Measurements from ENCODE around the gene PHACTR1. TPM values are rescaled to one million over a fixed set of nuclear protein-coding genes. Genes with fewer than 3 reads are reported as not detected.

PHACTR1 gene
- total RNA-seq, 1 donor from 2014 or later = 3.6 TPM

DNA sequence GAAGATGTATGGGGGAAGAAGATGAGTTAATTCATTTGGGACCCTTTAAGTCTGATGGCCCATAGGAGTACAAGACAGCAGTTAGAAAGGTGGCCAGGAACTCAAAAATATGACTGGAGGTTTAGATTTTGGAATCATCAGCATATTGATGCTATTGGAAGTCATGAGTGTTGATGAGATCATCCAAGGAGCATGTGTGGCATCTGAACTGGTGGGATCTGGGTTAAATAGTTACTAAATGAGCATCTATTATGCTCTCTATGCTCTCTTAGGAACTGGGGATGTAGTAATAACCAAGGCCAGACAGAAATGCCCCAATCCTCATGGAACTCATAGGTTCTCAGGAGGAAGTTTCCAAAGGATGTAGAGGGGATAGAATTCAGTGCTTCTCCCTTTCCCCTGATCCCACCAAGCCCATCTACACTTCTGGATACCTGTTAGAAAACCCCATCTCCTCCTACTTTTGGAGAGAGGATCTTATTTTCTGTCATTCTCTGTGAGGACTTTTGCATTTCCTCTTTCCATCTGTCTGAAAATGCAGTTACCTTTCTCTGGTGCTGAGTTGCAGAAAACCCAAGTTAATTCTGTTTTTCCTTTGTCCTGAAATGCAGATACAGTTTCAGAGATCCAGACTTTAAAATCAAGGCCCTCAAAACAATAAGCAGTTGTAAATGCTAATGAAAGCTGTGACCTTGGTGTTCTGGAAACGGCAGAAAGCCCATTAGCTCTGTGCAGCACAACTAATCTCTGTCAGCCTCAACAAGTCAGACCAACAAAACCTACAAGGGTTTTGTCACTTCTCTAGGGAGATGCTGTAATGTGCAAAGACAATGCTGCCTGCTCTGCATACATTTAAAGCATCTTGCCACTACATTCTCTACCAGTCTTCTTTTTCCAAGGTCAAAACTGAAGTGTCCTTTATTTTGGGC is 546.0 kb downstream of the PHACTR1 start:
- DNase-seq (ENCODE audit: low spot score) = no peak

DNA sequence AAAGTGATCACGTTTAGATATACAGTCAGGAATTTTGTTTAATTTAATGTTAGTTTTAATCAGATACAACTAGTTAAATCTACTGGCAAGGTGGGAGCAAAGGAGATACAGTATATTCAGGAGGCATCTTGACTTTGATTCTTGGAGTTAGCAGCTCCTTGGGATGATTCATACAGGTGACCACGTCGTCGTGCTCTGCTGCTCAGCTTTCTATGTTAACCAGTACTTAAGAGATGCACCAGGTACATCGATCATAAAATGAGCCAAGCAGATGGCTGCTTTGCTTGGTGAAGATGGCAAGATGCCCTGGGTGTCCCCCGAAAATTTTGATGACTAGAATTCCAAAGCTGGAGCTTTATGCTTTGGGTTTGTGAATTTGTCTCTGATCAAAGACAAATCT is 547.1 kb downstream of the PHACTR1 start:
- DNase-seq (ENCODE audit: low spot score) = no peak

DNA sequence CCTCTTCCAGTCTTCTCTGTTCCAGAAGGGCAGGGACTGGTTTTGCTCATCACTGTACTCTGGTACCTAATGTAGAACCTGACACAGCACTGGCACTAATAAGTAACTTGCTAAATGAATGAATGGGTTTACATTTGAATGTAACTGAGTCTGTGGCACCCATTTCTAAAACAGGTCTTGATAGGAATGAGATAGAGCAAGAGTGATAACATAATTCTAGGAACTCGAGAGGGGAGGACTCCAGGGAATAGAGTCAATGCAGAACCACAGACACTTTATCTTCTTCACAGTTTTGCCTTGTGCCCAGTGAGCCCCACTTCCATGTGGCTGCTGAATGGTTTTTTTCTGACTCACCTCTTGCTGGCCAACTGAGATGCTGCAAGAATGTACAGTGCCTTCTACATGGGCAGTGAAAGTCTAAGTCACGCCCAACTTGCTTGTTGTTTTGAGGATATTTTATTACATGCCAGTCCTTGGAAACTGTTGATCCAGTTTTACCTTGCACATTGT is 550.6 kb downstream of the PHACTR1 start:
- no peak for DNase-seq (ENCODE audit: low spot score)

DNA sequence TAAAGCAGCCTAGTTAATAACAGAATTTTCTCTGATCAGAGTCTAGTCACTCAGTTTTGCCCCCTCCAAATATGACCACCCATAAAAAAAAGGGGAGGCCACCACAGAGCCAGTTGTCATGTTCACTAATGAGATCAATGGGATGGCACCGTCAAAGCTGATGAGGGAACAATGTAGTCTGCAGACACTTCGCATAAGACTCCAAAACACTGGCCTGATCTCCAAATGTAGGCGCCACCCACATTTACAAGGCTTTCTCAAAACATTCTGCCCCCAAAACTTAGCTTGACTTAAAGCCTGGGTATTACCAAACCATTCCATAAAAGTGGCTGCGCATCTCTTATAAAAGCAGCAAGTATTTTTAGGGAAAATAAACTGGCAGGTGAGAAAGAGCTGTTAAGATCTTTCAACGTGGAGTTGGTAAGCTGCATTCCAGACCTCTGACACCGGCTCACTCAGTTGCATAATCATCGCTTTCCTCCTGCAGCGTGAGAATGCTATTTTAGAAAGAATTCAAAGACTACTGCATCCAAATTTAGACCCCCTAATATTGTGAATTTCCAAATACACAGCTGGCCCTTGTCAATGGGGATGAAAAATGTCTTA is 552.4 kb downstream of the PHACTR1 start:
- peak; percentile 37 for DNase-seq (ENCODE audit: low spot score)

DNA sequence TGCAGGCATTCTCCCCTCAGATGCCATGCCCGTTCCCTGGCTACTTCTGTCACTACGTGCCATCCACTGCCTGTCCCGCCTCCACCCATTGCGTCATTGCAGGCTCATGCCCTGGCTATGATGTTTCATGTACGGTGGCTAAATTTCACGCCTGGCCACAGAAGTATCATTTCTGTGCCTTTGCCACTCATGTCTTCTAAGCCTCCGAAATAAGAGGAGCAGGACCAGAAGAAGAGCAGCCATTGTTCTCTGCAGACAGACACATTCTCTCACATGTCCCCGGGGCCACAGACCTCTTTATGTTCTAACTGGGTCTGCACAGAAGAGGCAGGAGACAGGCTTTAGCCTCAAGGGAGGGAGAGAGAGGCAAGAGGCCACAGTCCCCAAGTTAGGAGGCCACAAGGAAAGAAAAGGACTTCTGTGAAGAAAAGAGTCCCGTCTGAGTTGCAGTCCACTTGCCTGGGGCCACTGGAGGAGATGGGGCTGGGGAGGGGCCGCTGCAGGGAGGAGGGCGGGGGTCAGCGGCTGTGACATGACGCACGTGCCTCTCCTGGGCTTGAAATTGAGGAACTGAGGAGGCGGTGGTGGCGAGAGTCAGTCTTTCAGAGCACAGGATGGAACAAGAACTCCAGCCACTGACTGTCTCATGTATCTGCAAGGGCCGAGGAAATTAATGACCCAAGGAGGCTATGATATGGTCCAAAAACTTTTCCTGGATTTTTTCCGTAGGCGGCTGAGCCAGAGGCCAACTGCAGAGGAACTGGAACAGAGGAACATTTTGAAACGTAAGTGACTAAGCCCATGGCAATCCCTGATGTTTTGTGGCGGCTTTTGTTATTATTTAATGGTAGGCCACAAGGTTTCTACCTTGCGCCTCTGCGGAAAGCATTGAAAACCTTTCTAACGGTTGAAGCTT is 555.8 kb downstream of the PHACTR1 start:
- DNase-seq (ENCODE audit: low spot score) = no peak

DNA sequence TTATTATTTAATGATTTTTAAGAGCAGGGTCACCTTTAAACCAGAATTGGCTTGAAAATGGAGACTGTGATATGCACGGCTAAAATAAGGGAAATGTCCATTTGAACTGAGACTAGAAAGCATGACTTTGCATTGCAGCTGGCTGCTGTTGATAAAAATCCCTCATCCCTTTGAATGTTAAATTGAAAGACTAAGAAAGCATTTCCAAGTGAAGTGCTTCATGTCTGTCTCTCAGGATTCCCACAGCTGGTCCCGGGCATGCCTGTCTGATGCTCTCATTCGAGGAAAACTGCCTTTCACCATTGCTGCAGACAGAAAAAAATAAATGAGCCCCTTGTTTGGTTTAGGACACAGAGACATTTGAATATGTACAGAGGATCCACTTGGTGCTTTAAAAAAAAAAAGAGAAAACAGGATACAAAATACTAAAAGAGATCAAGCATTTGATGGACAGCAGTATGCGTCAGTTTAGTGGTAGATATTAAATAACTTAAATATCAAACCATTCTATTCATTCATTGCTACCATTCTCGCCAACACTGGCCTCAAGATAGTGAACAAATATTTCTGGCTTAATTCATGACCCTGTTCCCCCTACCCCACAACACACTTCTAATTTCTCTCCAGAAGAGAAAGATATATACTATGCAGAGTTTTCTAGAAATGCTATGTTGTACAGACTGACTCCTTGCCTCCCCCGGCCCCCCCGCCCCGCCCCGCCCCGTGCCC is 556.8 kb downstream of the PHACTR1 start:
- no peak for DNase-seq (ENCODE audit: low spot score)

DNA sequence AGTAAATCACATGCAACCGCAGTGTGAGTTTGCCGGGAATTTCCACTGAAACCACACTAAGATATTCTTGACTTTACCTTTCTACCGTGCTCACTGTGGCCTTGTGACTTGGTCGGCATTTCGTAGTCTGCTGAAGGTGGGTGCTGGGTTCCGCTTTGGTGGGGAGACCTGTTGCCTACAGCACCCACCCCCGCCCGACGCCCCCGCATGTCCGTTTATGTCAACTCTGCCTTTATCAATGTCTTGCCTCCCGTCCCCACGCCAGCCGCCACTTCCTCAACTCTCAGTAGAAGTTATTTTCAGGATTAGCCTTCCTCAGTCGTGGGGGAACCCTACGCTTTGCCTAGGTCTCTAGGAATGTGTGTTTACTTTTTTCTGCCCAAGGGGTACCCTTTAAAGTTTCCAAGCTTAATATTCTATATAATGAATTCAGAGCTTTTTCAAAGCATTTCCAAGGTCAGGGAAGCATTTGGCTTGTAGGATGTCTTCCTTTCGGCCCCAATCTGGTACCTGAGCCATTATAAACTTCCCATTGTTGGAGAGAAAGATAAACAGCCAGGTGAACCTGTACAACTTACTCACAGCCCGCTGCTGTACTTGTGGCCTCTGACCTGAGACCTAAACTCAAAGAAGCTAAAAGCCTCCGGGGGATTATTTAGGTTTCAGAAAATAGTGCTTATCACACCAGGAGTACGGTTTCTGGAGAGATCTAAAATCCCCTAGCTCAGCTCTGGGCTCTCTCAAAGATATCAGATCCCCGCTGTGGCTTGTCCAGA is 557.6 kb downstream of the PHACTR1 start:
- peak; percentile 41 for DNase-seq (ENCODE audit: low spot score)

DNA sequence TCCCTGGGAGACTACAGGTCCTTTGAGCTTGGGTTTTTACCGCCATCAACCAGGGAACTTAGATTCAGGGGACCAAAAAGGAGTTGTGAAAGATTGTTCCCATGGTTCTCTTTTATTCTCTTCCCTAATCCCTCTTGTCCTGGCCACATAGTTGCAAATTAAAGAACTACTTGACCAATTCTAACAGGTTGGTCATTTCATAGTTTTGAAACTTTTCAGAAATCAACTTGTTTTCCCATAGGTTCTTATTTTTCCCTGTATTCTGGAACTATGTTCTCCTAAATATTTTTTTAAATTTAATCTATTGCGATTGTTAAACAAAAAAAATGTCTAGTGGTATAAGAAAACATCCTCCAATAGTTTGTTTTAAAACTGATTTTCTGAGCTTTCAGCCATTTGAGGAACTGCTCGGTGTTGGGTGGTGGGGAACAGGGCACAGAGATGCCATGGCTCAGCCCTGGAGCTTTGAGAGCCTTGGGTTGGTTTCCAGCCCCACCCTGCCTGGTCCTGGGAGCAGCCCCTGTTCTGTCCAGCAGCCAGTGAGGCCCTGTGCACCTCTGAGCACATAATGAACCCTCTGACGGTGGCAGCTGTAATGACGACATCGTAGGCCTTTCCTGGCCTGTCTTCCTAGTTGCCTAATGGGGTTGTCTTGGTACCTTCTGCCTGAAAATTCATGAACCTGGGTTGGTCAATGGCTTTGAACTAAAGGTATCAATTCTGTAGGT is 558.3 kb downstream of the PHACTR1 start:
- no peak for DNase-seq (ENCODE audit: low spot score)

DNA sequence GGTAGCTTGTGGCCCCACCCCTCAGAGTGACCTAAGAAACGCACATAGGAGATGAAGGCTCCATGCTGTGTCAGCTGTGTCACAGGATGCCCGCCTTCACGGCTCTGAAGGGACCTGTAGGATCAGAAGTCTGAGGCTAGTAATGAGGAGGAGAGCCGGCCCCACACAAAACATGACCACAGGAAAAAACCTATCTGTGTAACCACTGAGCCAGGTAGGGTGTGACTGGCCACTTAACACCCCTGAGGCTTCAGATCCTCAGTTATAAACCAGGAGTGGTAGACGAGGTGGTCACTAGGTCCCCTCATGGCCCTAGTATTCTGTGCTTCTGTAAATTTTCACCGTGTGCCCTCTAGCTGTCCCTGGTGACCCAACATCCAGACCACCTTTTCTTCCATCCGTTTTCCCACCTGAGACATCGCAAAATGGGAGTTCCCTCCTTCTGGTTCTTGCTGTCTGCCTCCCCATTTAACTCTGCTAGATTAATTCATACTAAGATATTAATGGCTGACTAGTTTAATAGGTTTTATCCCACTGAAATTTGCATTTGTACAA is 558.9 kb downstream of the PHACTR1 start:
- DNase-seq (ENCODE audit: low spot score) = no peak

DNA sequence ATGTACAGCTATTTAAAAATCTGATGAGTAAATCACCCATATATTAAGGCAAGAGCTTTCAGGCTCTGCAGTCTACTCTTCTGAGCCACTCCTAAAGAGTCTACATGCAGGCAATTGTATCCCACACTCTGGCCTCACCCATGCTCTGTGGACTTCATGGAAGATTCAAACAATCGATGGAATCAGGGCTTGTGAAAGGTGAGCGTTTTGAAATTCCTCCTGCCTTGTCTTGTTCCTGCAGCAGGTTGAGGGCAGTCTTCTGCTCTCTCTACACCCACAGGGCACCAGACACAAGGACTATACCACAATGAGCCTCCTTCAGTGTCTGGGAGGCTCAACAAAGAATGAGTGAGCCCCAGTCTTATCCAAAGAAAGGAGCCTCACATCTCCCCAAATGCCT is 560.7 kb downstream of the PHACTR1 start:
- no peak for DNase-seq (ENCODE audit: low spot score)

DNA sequence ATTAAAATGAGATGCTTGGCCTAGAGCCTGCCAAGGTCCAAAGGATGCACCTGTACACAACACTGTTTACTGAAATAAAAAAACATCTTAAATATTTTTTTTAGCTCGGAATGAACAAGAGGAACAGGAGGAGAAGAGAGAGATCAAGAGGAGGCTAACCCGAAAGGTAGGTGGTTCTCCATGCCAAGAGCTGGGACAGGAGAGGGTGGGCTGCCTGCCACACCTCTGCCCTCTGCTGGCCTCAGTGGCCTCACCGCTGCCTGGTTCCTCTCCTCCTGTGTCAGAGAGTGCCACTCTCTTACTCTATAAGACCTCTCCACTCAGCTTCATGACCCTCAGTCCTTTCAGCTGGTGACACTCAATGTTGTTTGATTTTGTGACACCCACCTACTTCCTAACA is 561.6 kb downstream of the PHACTR1 start:
- DNase-seq (ENCODE audit: low spot score) = no peak

DNA sequence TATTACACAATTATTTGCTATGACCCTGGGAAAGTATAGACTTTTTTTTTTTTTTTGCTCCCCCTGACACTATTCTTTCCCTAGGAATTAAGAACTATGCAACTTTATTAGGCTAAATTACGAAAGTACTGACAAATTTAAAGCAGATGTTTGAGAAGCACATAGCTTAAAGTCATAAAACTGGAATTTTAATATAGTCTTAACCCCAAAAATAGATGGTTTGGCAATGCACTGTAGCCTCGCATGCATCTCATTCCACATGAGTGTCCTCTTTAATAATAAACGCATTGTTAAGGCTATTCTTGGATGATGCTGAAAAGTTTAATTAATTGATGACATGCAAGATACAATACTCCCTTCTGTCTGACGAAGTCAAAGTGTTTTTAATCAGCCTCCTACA is 562.4 kb downstream of the PHACTR1 start:
- peak; percentile 15 for DNase-seq (ENCODE audit: low spot score)

DNA sequence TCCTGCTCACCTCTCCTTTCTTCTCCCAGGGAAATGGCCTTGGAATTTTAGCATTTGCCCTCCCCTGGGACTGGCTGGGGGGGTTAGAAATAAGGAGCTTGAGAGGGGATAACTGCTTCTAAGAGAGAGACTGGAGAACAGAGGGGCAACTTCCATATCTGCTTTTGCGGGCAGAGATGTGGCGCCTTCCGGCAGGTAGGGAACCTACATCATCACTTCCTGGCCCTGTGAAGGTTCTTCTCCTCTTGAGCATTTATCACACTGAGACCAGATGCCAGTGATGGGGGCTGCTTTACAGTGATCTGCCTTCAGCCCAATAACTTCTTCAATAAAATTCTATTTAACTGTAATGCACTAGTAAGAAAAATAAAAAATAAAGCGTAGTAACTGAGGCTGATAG is 563.7 kb downstream of the PHACTR1 start:
- DNase-seq (ENCODE audit: low spot score) = no peak

DNA sequence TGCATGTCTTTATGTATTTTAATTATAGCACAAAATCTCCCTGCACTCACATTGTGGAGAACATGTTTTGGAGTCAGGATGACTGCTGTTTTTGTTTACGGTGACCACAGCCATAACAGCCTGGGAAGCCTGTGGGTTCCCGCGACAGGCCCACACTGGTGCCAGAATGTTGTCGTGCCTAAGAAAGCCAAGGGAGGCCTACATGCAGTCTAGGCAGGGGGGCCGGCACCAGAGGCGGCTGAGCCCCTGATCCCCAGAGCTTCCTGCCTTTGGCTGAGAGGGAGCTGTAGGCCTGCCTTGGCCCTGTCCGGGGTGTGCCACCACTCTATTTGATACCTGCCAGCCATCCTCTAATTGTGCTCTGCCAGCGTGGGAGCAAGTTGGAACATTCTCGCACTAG is 565.1 kb downstream of the PHACTR1 start:
- no peak for DNase-seq (ENCODE audit: low spot score)

DNA sequence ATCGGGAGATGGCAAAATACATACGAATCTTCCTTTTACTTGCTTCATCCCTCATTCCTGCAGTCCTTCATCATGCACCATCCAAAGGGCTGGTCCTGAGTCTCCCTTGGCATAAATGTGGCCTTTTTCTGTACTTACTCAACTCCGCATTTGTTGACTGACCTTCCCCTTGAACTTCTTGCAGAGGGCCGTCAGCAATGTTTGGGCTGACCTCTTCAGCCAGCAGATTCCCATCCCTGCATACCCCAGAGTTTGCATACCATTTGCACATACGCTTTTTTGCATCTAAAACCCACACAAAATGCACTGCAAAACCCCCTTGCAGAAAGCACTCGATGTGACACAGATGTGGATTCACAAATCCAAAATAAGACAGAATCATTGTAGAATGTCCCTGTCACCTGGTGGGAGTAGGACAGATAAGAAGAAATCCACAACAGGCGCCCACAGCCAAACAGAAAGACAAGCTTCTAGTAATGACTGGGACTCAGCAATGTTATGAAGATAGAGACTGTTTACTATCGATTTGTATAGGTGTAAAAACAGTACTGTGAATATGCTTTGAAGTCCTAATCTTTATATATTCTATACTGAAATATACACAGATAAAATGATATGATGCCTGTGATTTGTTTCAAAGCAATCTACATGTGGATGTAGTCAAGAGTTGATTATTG is 566.0 kb downstream of the PHACTR1 start:
- DNase-seq (ENCODE audit: low spot score) = no peak

DNA sequence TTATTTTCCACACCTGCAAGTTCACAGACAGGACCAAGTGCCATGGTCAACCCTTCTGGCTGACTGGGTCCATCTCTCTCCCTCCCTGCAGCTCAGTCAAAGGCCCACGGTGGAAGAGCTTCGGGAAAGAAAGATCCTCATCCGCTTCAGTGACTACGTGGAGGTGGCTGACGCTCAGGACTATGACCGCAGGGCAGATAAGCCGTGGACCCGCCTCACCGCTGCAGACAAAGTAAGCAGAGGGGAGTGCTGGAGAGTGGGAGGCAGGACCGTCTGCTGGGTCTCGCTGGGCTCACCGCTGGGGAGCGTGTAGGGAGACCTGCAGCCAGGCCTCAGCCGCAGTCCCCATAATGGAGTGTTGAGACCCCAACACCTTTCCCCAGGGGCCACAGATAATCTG is 566.8 kb downstream of the PHACTR1 start:
- DNase-seq (ENCODE audit: low spot score) = no peak

DNA sequence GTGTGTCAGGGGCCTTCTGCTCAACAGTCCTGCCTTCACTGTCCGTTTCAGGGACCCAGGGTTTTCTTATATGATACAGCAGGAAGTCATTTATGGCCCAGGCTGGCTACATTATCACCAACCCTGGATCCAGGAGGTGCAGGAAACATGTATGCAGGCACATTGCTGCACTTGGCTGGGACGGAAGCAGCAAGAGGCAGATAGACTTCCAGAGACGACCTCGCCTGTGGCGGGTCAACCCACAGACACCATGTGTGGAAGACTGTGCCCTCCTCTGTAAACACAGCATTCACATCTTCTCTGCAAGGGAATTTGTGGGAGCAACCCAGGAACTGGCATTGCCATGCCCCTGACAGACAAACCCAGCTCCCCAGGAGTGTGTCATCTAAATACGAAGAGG is 568.1 kb downstream of the PHACTR1 start:
- DNase-seq (ENCODE audit: low spot score) = no peak

DNA sequence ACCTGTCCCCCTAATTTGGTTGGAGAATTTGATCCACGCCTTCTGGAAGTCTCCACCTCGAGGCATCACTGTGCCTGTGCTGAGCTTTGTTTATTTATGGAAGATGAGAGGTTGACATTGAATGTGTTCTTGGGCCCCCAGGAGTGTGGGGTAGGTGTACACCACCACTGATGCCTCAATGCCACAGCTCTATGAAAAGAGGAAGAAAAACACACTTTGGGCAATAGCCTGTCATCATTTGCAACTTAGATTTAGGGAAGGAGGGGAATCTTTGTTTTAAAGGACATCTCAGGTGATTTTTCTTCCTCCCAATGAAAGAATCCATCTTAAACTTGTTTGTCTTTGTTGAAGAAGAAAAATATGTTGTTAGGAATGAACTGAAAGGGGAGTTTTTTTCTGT is 569.1 kb downstream of the PHACTR1 start:
- DNase-seq (ENCODE audit: low spot score) = no peak

DNA sequence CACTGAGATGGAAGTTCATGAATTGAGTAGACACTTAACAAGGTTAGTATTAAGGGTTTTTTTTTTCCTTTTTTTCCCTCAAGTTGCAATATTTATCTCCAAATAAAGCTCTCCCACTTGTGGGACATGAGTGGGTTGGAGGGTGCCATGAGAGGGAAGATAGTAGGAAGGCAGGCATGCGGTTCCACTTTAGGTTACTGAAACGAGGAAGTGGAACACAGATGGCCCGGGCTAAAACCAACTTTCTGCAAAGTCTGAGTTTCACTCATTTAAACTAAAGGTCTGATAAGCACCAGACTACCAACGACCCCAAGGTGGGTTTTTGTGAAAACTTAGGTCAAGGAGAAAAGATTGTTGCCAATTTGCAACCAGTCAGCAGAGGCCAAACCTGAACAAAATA is 569.6 kb downstream of the PHACTR1 start:
- DNase-seq (ENCODE audit: low spot score) = no peak
